GM03348 (cell line): ENCODE data around the gene RESF1.

Source experiments
- DNase-seq: peaks from one replicate; pipeline ENCODE4 v3.0.0; 2012; ENCODE audit warnings: low spot score

Gene RESF1

GRCh38 chr12:31961137-31961536, 1.9 kb downstream of the RESF1 start:
- DNase-seq = no peak

GRCh38 chr12:31962076-31962475, 2.9 kb downstream of the RESF1 start:
- no peak for DNase-seq

- no peak for DNase-seq
Observed at GRCh38 chr12:31964280-31964679, 5.1 kb downstream of the RESF1 start.

GRCh38 chr12:31965090-31965489, 5.9 kb downstream of the RESF1 start:
- DNase-seq = no peak

- DNase-seq = no peak
Observed at GRCh38 chr12:31966558-31967205, 7.5 kb downstream of the RESF1 start.

DNA sequence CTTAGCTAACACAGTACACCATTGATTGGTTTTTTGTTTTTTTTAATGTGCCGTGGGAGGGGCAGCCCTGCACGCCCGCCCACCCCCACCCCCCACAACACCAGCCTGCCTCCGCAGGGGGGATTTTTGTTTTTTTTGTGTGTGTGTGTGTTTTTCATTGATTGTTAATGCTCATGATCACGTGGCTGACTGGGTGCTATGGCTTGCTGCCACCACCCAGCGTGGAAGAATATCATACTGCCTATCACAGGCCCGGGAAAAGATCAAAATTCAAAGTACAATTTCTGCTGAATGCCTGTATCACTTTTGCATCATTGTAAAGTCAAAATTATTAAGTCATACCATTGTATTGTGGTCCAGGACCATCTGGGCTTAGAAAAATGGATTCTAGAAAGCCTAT, 8.3 kb downstream of the RESF1 start:
- DNase-seq = no peak

DNA sequence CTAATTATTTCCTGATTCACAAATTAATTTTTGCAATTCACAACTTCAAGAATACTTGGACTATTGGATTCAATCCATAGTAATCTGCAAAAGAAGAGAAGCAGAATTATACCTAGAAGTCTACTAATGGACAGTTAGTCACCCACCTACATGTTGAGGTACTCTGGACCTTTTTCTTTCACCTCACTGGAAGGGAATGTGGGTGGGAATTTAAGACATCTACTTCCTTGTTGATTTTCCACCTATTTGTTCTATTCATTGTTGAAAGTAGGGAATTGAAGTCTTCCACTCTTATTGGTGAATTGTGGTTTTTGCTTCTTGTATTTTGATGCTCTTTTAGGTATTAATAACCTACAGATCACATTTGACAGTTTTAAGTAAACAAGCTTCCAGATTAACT, 11.0 kb downstream of the RESF1 start:
- DNase-seq = no peak

DNA sequence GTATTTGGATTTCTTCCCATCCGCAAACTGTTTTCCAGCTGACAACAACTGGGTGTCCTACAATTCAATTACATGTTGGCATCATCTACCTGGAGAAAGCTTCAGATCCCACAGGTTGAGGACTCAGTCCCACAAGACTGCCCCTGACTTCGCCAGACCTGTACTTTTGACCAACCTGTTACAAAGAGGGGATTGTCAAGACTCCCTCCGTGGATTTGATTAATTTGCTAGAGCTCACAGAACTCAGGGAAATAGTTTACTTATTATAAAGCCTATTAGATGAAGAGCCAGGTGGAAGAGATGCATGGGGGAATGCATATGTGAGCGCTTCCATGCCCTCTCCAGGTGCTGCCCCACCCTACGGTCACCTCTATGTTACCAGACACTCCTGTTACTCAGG, 14.6 kb downstream of the RESF1 start:
- DNase-seq = no peak

GRCh38 chr12:31974673-31975072, 15.5 kb downstream of the RESF1 start:
- no peak for DNase-seq

GRCh38 chr12:31984806-31985591, 25.8 kb downstream of the RESF1 start:
- no peak for DNase-seq

DNA sequence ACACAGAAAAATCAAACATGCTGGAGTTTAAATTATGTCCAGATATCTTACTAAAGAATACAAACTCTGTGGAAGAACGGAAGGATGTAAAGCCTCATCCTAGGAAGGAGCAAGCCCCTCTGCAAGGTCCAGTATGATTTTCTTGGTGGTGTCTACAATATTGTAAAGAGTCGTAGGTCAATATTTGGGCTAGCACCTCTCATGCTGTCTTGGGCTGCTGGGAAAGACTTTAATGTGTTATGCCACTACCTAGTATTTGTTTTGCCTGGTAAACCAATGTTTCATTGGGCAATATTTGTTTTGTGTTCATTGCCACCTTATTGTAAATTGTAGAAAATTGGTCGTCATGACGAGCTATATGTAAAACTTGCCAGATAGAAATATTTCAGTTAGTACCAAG, 26.6 kb downstream of the RESF1 start:
- DNase-seq = no peak

DNA sequence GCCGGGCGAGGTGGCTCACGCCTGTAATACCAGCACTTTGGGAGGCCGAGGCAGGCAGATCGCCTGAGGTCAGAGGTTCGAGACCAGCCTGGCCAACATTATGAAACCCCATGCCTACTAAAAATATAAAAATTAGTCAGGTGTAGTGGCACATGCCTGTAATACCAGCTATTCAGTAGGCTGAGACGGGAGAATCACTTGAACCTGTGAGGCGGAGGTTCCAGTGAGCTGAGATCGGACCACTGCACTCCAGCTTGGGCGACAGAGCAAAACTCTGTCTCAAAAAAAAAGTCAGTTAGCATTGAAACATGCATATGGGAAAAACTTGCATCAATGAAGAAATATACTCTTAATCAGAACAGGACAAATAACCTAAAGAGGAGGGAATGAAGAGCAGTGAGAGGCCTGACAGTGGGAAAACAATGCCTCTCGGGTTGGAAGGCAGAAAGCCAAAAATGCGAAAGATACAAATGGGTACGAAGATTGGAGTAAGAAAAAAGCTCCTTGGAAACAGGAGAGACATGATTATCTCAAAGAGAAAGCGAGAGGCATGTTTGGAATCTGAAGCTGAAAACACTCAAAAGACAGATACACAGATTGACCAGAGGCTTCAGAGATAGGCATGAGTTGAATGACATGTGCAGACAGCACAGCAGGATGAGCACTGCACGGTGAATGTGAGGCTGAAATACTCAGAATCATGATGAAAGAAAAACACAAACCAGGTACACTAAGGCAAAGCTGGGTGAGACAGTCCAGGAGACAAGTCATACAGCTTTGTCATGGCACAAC, 30.6 kb downstream of the RESF1 start:
- DNase-seq = no peak

GRCh38 chr12:31991146-31991545, 31.9 kb downstream of the RESF1 start:
- DNase-seq = no peak

GRCh38 chr12:31991815-31992214, 32.6 kb downstream of the RESF1 start:
- DNase-seq = no peak

DNA sequence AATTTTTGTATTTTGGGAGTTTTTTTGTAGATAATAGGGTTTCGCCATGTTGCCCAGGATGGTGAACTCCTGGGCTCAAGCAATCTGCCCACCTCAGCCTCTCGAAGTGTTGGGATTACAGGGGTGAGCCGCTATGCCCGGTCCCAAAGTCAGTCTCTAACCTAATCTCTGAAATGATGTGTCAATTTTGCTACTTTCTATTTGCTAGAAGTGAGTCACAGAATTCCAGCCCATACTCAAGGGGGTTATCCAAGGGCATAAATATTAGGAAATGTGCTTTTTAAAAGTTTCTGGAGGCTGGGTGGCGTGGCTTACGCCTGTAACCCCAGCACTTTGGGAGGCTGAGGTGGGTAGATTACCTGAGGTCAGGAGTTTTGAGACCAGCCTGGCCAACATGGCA, 40.5 kb downstream of the RESF1 start:
- no peak for DNase-seq

GRCh38 chr12:32000373-32001005, 41.3 kb downstream of the RESF1 start:
- no peak for DNase-seq

DNA sequence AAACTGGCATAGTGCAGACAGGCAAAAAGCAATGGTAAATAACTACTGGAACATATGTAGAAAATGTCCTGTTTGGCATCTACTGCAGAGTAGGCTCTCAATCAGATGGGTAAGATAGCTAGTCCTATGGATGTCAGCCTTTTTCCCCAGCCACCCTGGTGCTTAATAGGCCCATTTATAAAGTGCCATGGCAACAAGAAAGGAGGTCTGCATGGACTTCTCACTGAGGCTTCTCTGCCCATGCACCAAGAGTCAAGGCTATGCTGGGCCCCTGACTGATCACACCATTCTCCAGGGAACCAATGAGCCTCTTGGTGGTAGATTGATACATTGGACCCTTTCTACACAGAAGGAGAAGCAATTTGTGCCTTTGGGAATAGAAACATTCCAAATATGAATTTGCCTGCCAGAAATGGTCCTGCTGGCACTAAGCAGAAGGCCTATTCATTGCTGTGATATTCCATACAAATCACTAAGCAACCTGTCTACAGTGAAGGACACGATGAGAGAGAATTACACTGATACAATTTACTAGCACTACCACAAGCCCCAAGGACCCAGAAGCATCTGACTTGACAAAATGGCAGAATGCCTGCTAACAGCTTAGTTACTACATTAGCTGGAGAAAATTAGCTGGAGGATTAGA, 43.8 kb downstream of the RESF1 start:
- peak; percentile 27 for DNase-seq

DNA sequence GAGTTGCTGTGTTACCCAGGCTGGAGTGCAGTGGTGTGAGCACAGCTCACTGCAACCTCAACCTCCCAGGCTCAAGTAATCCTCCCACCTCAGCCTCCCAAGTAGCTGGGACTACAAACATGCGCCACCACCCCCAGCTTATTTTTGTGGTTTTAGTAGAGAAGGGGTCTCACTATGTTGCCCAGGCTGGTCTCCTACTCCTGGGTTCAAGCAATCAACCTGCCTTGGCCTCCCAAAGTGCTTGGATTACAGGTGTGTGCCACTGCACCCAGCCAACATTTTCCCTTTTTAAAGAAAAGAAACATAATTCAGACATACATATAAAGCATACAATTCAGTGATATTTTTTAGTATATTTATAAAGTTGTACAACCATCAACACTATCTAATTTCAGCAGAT, 44.4 kb downstream of the RESF1 start:
- no peak for DNase-seq

- no peak for DNase-seq
Observed at GRCh38 chr12:32005496-32006125, 46.4 kb downstream of the RESF1 start.
